Iris pigment epithelial cell (primary cell): ENCODE measurements around the gene TIMP2.
"Not testable (repeated sequence)": the region's sequence is repeated elsewhere in the genome, so short reads cannot be mapped to it uniquely, and the experiment has no call there.

ENCODE experiments used
- DNase-seq: peaks from one replicate; pipeline ENCODE4 v3.0.0-alpha.2; 2011; ENCODE audit warnings: low read depth

The TIMP2 gene

DNA sequence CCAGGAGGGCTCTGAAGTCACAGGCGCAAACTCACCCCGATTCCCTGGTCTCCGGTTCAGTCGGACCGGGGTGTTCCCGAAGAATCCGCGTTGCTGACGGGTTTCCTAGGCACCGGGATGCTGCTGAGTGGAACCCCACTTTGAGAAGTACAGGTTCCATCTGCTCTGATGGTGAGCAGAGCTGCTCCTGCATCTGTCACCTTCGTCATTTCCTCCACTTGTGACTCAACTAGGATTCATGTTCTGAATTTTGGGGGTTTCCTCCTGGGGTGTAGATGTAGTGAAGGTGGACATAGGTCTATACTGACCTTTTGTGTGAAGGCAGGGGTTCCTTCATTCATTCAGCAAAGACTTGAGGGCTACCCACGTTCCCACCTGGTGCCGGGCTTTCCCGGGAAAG, 29.5 kb upstream of the TIMP2 start:
- DNase-seq = no peak

- no peak for DNase-seq
Observed at GRCh38 chr17:78953356-78954350, 28.5 kb upstream of the TIMP2 start.

DNA sequence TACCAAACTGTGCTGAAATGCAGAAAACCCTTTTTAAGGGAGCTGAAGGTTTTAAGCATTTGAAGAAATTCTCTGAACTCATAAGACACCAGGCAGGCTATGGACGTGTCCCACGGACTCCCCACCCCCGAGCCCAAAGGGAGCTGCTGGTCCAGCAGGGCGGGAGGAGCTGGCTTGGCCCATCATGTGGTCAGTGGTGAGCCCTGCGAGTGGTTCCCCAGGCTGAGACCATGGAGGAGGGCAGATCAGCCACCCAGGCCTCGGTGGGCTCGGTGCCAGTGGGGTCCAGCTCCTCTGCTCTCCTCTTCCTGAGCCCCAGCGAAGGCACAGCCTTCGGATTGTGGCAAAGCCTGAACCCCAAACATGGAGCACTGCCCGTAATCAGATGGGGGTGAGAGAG, 27.5 kb upstream of the TIMP2 start:
- DNase-seq = no peak

DNA sequence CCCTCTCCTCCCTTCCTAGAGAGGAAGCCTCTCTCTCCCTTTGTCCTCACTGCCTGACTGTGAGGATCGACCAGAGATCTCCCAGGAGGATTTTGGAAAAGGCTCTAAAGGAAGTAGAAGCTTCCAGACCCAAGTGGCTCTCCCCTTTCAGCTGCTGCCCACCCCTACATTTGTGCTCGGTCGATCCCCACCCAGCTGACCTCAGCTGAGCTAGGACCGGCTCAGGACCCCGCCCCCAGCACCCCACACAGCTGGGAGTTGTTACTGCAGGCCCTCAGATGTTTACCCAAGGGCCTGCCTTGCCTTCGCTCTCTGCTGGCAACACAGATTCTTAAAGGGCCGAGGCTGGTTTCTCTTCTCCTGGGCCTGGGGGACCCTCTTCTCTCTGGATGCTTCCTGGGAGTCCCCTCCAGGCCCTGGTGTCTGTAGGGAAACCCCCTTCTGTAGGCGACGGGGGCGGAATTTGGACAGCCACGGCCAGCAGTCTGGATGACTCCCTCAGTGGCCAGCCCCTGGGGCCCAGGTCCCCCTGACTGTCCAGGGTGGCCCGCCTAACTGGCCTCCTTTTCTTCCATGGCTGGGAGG, 26.9 kb upstream of the TIMP2 start:
- DNase-seq = peak; percentile 42

DNA sequence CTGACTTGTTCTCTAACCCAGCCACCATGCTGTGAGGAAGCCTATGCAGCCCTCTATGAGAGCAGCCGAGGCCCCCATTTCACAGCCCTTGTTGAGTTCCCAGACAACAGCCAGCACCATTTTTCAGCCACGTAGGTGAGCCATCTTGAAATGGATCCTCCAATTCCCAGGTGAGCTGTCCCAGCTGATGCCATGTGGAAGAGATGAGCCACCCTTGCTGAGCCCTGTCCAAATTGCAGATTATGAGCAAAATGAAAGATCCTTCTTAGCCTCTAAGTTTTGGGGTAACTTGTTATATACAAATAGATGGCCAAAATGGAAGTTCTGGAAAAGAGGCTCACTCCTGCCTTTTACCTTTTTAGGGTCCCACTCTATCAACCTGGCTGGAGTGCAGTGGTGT, 25.7 kb upstream of the TIMP2 start:
- DNase-seq = no peak

GRCh38 chr17:78947235-78948149, 22.3 kb upstream of the TIMP2 start:
- DNase-seq = no peak

- no peak for DNase-seq
Observed at GRCh38 chr17:78946631-78947030, 21.4 kb upstream of the TIMP2 start.

GRCh38 chr17:78946131-78946530, 20.9 kb upstream of the TIMP2 start:
- no peak for DNase-seq

- not testable (repeated sequence) for DNase-seq
Observed at GRCh38 chr17:78945455-78945854, 20.3 kb upstream of the TIMP2 start.

DNA sequence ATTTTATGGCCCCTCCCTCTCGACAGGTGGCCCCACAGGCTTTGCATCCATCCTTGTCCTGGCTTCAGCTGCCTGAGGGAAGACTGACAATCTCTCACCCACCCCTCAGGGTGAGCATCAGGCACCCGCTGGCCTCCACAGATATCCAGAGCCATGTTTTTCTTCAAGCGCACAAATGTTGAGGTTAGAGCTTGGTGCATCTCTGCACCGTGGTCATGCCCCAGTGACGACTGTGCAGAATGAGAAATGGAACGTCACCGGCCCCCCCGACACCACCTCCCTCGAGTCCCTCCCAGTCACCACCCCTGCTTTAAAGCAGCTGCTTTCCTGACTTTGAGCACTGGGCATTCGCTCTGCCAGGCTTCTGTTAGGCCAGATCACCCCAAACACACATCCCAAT, 19.8 kb upstream of the TIMP2 start:
- DNase-seq = no peak

- no peak for DNase-seq
Observed at GRCh38 chr17:78944026-78944425, 18.8 kb upstream of the TIMP2 start.

GRCh38 chr17:78940708-78941107, 15.5 kb upstream of the TIMP2 start:
- DNase-seq = peak; percentile 55

GRCh38 chr17:78940258-78940657, 15.1 kb upstream of the TIMP2 start:
- no peak for DNase-seq

DNA sequence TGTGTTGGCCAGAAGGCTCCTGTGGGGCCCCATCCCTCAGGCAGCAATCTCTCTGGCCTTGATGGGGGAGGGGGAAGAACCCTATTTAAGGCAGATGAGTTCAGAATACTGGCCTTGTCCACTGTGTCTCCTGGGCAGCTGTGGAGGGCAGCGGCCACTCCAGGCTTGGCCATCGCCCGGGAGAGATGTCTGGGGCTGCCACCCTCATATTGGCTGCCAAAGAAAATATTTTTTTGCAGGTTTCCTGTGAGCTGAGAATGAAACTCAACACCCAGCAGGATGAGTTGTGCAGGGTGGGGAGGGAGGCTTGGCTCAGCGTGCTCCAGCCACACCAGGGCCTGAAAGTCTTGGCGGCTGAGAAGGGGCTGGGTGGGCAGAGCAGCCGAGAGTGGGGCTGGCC, 14.4 kb upstream of the TIMP2 start:
- peak; percentile 72 for DNase-seq

- no peak for DNase-seq
Observed at GRCh38 chr17:78937561-78937960, 12.4 kb upstream of the TIMP2 start.

DNA sequence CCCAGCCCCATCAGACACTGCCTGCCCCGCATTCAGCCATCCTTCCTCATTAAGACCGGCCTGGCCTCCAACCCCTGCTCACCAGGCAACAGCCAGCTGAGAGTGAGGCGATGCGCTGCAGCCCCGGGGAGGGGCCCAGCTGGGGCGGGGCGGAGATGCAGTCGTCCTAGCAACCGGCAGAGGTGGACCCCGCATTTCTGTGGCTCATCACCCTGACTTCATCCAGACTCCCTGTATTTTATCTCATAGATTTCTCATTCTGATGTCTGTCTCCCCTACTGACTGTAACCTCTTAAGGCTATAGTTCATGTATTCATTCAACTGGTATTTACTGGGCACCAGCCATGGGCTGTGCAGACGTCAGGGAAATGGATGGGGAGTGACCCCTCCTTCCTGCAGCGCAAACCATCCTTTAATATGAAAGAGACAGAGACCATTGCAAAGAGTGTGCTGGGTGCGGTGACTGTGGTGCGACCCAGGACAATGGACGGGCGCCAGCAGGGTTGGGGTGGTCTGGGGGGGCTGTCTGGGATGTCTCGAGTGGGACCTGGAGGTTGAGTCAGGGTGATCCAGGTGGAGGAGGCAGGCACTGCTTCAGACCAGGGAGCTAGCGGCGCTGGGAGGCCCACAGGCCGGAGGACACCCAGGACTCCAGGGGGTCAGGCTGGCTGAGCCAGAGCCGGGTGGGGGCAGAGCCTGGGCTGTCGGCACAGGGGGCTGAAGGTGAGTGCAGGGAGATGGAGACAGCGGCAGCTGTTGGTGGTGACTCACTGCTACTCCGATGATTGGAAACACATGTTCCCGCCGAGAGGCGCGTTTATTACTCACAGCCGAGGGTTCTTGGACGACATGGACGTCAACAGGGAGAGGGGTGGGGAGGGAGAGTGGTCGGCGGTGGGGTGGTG, 10.5 kb upstream of the TIMP2 start:
- DNase-seq = peak; percentile 98

- no peak for DNase-seq
Observed at GRCh38 chr17:78934681-78935418, 9.7 kb upstream of the TIMP2 start.

GRCh38 chr17:78933959-78934568, 8.9 kb upstream of the TIMP2 start:
- DNase-seq = peak; percentile 99

DNA sequence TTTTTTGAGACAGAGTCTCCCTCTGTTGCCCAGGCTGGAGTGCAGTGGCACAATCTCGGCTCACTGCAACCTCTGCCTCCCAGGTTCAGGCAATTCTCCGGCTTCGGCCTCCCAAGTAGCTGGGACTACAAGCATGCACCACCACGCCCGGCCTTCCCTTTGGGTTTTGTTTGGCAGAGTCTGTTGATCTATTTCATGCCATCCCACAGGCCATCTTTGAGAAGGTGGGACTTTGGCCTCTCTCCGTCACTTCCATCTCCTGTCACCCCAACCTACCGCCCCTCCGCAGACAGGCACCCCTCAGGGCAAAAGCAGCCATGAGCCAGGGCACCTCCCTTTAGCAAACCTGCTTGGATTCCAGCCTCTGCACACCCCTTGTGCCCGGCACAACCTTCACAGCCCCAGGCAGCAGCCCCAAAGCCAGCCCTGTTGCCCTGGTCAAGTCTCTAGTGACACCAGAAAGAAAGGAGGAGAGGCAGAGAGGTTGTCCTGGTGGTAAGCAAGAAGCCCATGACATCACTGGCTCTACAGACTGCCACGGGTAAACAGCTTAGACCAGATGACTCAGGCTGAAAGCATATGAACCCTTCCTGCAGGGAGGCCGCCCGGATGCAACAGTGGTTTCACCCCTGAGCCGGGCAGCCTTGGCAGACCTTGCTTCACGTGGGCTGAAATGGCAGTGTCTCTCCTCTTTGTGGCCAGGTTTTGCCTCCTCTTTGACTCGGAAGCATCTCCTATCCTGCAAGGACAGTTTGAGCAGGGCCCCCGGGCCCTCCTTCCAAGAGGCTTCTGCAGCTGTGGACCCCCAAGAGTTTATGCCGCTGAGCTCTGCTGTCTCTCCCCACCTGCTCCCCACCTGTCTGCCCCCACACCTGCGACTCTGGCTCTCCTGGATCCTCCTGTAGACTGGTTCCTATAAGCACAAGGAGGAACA, 8.1 kb upstream of the TIMP2 start:
- peak; percentile 100 for DNase-seq
